Vagina (tissue), 2 donors: ENCODE results near the gene GOSR2. TPM values are rescaled to one million over a fixed set of nuclear protein-coding genes. Genes with fewer than 3 reads are reported as not detected.

Source experiments
- DNase-seq, 2 donors: peaks; one replicate each; pipeline ENCODE4 v3.0.0-alpha.2; 2017; ENCODE audit errors: extremely low spot score in 2 of 2
- H3K27ac ChIP-seq: fragments of 200-600 bp; sonication (generic); one replicate; pipeline ENCODE4 v1.5.1; 2019
- H3K27me3 ChIP-seq: fragments of 200-600 bp; sonication (generic); one replicate; pipeline ENCODE4 v1.5.1; 2019
- H3K36me3 ChIP-seq, 2 donors: fragments of 200-600 bp; sonication (generic); one replicate each; pipeline ENCODE4 v1.5.1; 2017 to 2019
- H3K4me1 ChIP-seq: fragments of 200-600 bp; sonication (generic); one replicate; pipeline ENCODE4 v1.5.1; 2019
- H3K4me3 ChIP-seq, 2 donors: fragments of 200-600 bp; sonication (generic); 1 replicate in 1 of 2; 2 replicates in 1 of 2; pipeline ENCODE4 v1.5.1; 2016 to 2019
- H3K9me3 ChIP-seq: fragments of 200-600 bp; sonication (generic); one replicate; pipeline ENCODE4 v1.5.1; 2019
- POLR2A ChIP-seq, 2 donors: fragments of 450-650 bp; IDR thresholded peaks; one replicate each; pipeline ENCODE4 v1.6.1; 2017; ENCODE audit warnings: antibody characterized with exemption in 2 of 2, mild to moderate bottlenecking in 2 of 2, moderate library complexity in 2 of 2
- POLR2AphosphoS5 ChIP-seq, 2 donors: sonication (generic); formaldehyde crosslinking; IDR thresholded peaks; one replicate each; pipeline ENCODE4 v1.9.0; 2017; ENCODE audit warnings: antibody characterized with exemption in 2 of 2, mild to moderate bottlenecking in 2 of 2, low read depth in 1 of 2; ENCODE audit not compliant: insufficient read depth in 1 of 2
- intact Hi-C: fragments of 100-400 bp; cut with DNase I; formaldehyde crosslinking; loops from one replicate; pipeline ENCODE4 v1.15.1; 2023
- total RNA-seq: library from RNA; depleted of rRNA; stranded (reverse); fragments of >200 nt; gene quantifications from one replicate; pipeline ENCODE4 v1.2.3, GENCODE V29; 2016
- TF ChIP-seq, protein P1 (sequence below), 3 experiments: fragments of 450-650 bp in 2 of 3; fragments of 200-600 bp in 1 of 3; sonication (generic) in 1 of 3; IDR thresholded peaks; one replicate each; pipeline ENCODE4 v1.5.1; 2017 to 2019; ENCODE audit warnings: antibody characterized with exemption in 3 of 3, mild to moderate bottlenecking in 2 of 3, moderate library complexity in 2 of 3

Gene GOSR2
- total RNA-seq, 1 donor from 2014 or later, result 48.1 TPM

DNA sequence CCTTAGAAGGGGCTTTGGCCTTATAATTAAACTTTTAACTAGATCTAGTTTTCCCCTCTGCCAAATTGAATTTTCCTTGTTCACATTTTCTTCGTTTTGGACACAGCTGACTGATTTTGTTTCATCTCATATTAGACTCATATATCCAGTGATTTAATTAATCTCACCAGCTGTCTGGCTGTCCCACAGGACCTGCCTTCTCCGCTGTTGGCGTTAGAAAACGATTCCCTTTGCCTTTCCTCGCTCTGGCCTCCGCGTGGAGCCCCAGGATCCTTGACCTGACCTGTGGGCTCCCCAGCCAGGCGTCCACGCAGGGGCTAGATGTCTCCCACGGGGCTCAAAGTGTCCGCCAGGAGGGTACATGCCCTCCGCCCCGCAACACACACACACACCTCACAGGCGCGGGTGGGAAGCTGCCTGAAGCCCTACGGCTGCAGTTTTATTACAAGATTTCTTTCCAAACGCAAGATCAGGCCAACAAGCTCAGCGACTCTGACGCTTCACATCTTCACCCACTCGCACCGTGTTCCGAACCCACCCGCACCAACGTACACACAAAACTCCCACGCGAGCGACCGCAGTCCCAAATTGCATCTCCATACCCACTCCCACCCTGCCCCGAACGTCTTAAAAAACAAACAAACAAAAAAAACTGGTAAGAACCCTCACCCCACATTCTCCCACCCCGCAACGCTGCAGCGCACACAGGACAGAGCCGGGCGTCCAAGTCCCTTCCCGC, 55.0 kb downstream of the GOSR2 start:
- H3K4me3 ChIP-seq, result peak overlapping the region; percentile 51 to 59
- TF ChIP-seq POLR2AphosphoS5 (IDR thresholded peaks at IDR 0.05; ENCODE audit: insufficient read depth in 1 of 2, low read depth in 1 of 2) (no peak), POLR2A (IDR thresholded peaks at IDR 0.05) (no peak)
- TF ChIP-seq, protein P1, sequence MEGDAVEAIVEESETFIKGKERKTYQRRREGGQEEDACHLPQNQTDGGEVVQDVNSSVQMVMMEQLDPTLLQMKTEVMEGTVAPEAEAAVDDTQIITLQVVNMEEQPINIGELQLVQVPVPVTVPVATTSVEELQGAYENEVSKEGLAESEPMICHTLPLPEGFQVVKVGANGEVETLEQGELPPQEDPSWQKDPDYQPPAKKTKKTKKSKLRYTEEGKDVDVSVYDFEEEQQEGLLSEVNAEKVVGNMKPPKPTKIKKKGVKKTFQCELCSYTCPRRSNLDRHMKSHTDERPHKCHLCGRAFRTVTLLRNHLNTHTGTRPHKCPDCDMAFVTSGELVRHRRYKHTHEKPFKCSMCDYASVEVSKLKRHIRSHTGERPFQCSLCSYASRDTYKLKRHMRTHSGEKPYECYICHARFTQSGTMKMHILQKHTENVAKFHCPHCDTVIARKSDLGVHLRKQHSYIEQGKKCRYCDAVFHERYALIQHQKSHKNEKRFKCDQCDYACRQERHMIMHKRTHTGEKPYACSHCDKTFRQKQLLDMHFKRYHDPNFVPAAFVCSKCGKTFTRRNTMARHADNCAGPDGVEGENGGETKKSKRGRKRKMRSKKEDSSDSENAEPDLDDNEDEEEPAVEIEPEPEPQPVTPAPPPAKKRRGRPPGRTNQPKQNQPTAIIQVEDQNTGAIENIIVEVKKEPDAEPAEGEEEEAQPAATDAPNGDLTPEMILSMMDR (IDR thresholded peaks at IDR 0.05), result no peak
- no peaks in the 10 kb centered on the region for H3K9me3 ChIP-seq
- H3K27ac ChIP-seq, result no peak overlapping the region
- H3K4me1 ChIP-seq, result peaks cover 26% of the 10 kb centered on the region
- no peaks in the 10 kb centered on the region for H3K36me3 ChIP-seq
- no peak for DNase-seq
- no peaks in the 10 kb centered on the region for H3K27me3 ChIP-seq
- intact Hi-C loops, result no loop called here

DNA sequence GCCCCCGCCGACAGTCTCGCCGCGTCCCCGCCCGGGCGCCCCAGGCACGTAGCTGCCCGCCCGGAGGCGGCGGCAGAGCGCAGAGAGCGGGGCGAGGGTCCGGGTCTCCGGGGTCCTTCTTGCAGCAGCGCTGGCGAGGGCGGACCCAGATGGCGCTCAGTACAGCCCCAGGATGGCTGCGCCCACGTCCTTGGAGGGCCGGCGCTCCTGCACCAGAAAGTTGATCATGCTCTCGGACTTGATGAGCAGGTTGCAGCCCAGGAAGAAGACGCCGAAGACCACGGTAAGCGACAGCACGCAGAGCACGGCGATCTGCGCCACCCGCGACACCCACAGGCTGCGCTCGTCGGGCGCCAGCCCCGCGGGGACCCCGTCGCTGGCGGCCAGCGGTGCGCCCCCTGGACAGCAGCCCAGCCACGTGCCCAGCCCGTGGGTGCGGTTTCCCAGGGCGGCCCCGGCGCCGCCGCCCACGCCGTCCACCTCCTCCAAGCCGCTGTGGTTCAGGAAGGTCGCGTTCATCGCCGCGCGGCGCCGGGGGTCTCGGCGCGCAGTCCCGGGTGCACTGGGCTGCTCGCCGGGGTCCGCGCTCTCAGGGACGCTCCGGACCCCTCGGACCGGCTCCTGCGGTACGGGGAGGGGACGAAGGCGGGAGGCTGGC, 55.7 kb downstream of the GOSR2 start:
- TF ChIP-seq POLR2A (IDR thresholded peaks at IDR 0.05) (no peak), POLR2AphosphoS5 (IDR thresholded peaks at IDR 0.05; ENCODE audit: insufficient read depth in 1 of 2, low read depth in 1 of 2) (no peak)
- TF ChIP-seq, protein P1 (IDR thresholded peaks at IDR 0.05), result no peak
- peaks cover 26% of the 10 kb centered on the region for H3K4me1 ChIP-seq
- H3K27me3 ChIP-seq, result no peaks in the 10 kb centered on the region
- H3K9me3 ChIP-seq, result no peaks in the 10 kb centered on the region
- no peak for DNase-seq
- intact Hi-C loops, result no loop called here
- H3K4me3 ChIP-seq, result peak overlapping the region; percentile 51 to 59
- no peak overlapping the region for H3K27ac ChIP-seq
- H3K36me3 ChIP-seq, result no peaks in the 10 kb centered on the region

DNA sequence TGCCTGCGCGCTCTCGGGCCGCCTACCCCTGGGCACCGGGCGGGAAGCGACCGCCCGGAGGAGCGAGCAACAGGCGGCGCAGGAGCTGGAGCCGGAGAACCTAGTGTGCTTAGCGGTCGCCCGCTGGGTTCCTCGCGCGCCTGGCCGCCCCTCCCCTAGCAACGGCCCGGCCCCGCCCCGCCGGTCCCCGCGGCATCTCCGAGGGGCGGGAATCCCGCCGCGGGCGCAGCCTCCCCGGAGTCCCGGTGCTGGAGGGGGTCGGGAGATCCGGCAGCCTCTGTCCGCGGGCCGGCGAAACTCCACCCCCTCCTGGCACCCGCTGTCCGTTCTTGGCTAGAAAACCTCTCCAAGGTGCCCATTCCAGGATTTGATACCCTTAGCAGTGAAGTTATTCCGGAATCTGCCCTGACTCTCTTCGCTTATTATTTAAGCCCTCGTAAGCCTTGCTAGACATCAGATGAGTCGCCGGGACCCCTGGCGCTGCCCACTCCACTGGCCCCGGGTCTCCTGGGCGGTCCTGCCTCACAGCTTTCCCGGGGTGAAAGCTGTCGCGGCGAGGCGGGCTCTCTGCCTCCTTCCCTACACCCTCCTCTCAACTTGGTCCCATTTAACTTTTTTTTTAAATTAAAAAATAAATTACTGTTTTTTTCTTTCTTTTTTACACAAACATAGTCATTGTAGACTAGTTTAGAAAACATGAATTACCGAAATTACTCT, 56.3 kb downstream of the GOSR2 start, which contains the start of gene RPRML:
RPRML (minus strand) TSS at position 107 of the 717 bp plus-strand sequence. CDS start 246 bp downstream, outside the sequence.
- Histone ChIP-seq H3K36me3 (no peaks in the 10 kb centered on the region), H3K4me3 (peak within 1 kb of the TSS; percentile 51 to 59), H3K27ac (no peak within 1 kb of the TSS), H3K4me1 (peaks cover 26% of the 10 kb centered on the region), H3K9me3 (no peaks in the 10 kb centered on the region), H3K27me3 (no peaks in the 10 kb centered on the region)
- intact Hi-C loops, result no loop called here
- DNase-seq, result no peak
- TF ChIP-seq POLR2AphosphoS5 (IDR thresholded peaks at IDR 0.05; ENCODE audit: insufficient read depth in 1 of 2, low read depth in 1 of 2), result no peak
- TF ChIP-seq, protein P1 (IDR thresholded peaks at IDR 0.05), result no peak
- TF ChIP-seq POLR2A (IDR thresholded peaks at IDR 0.05), result no peak

DNA sequence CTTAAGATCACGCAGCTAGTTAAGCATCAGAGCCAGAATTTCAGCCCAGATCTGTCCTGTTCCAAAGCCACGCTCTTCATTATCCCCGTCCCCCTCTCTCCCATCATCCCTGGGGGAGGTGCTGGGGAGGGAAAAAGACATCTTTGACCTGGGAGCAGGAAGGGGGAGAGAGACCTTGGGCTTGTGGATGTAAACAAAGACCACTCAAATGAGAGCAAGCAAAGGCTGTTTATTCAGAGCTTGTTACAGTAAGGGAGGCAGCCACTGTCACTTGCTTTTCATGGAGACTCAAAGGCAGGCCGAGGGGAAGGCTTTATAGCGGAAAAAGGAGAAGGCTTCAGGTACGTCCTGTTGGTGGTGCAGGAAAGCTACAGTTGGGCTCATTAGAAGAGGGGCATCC, 59.6 kb downstream of the GOSR2 start:
- Histone ChIP-seq H3K4me1 (peaks cover 24% of the 10 kb centered on the region), H3K4me3 (no peak overlapping the region), H3K27ac (no peak overlapping the region), H3K36me3 (no peaks in the 10 kb centered on the region), H3K27me3 (no peaks in the 10 kb centered on the region), H3K9me3 (no peaks in the 10 kb centered on the region)
- intact Hi-C loops, result no loop called here
- DNase-seq, result no peak
- TF ChIP-seq POLR2A (IDR thresholded peaks at IDR 0.05) (no peak), POLR2AphosphoS5 (IDR thresholded peaks at IDR 0.05; ENCODE audit: insufficient read depth in 1 of 2, low read depth in 1 of 2) (no peak)
- TF ChIP-seq, protein P1 (IDR thresholded peaks at IDR 0.05), result no peak
